ENCODE results near the gene PLAC8.
"Not testable (repeated sequence)": the region's sequence is repeated elsewhere in the genome, so short reads cannot be mapped to it uniquely, and the experiment has no call there.

PLAC8 gene

DNA sequence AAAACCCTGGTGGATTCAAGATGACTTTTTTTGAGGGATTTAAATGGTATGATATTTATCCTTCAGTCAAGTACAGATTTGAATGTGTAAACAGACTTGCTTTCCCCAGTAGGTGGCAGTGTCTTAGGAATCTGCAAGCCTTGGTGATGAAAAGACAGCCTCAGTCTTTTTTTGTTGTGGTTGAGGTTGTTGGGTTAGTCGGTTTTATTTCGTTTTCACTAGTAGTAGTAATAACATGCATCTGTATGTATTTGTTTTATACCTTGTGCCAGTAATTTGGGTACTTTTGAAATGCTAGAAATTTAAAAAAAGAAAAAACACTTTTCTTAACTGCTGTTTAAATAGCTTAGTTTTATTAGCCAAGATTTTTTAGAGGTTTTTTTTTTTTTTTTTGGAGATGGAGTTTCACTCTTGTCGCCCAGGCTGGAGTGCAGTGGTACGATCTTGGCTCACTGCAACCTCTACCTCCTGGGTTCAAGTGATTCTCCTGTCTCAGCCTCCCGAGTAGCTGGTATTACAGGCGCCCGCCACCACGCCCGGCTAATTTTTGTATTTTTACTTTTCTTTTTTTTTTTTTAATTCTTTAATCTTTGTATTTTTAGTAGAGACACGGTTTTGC, 40.3 kb downstream of the PLAC8 start:
- no peak overlapping the region for H3K4me3 ChIP-seq (replicated peaks in 1 of 2; ENCODE audit: low read depth in 2 of 2, low read length in 2 of 2)
- peak; percentile 92 to 93 for DNase-seq (ENCODE audit: low read depth in 2 of 2)
- peak; percentile 68 for TF ChIP-seq CTCF (IDR thresholded peaks at IDR 0.05; ENCODE audit: low read depth, low read length)

DNA sequence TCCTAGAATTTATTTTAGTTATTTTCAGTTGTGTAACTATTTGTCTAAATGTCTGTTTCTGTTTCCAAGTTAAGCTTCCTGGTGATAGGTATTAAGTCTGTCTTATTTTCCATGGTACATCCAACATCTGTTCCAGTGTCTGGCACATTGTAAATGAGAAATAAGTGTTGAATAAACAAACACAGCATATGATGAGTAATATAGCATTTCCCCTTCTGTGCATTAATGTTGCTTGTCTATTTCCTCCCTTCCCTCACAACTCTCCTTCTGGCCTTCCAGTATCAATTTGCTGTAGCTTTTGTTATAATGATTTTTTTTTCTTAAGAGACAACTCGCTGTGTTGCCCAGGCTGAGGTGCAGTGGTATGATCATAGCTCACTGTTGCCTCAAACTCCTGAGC, 43.4 kb downstream of the PLAC8 start:
- DNase-seq (ENCODE audit: low read depth in 2 of 2): peak; percentile 27 to 32
- TF ChIP-seq CTCF (IDR thresholded peaks at IDR 0.05; ENCODE audit: low read depth, low read length): no peak
- H3K4me3 ChIP-seq (replicated peaks in 1 of 2; ENCODE audit: low read depth in 2 of 2, low read length in 2 of 2): no peak overlapping the region

DNA sequence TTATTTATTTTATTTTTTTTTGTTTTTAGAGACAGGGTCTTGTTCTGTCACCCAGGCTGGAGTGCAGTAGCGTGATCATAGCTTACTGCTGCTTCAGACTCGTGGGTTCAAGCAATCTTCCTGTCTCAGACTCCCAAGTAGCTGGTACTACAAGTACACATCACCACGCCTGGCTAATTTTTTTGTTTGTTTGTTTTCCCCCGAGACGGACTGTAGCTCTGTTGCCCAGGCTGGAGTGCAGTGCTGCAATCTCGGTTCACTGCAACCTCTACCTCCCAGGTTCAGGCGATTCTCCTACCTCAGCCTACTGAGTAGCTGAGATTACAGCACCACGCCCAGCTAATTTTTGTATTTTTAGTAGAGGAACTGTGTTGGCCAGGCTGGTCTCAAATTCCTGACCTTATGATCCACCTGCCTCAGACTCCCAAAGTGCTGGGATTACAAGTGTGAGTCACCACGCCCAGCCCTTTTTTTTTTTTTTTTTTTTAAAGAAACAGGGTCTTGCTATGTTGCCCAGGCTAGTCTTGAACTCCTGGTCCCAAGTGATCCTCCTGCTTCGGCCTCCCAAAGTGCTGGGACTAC, 47.4 kb downstream of the PLAC8 start:
- DNase-seq (ENCODE audit: low read depth in 2 of 2): peak in 1 of 2 donors; percentile 4
- no peak for TF ChIP-seq CTCF (IDR thresholded peaks at IDR 0.05; ENCODE audit: low read depth, low read length)
- H3K4me3 ChIP-seq (replicated peaks in 1 of 2; ENCODE audit: low read depth in 2 of 2, low read length in 2 of 2): no peak overlapping the region

DNA sequence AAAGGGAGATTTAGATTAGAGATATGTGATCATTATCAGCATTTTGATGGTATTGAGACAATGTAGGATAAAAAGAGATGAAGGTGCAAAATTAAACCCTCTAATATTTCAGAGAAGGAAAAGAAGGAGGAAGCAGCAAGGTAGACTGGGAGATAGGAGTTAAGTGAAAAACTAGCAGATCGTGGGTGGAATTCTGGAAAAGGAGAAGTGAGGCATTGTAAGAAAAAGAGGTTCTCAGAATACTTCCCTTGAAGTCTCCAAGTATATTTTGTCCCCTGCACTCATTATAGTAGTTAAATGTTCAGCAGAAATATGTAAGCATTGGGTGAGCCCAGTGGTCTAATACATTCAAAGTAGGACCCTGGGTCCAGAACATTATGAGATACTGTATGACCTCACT, 49.3 kb downstream of the PLAC8 start:
- no peak overlapping the region for H3K4me3 ChIP-seq (replicated peaks in 1 of 2; ENCODE audit: low read depth in 2 of 2, low read length in 2 of 2)
- TF ChIP-seq CTCF (IDR thresholded peaks at IDR 0.05; ENCODE audit: low read depth, low read length): no peak
- DNase-seq (ENCODE audit: low read depth in 2 of 2): no peak

GRCh38 chr4:83062739-83063138, 51.8 kb downstream of the PLAC8 start:
- DNase-seq (ENCODE audit: low read depth in 2 of 2): no peak
- no peak overlapping the region for H3K4me3 ChIP-seq (replicated peaks in 1 of 2; ENCODE audit: low read depth in 2 of 2, low read length in 2 of 2)
- no peak for TF ChIP-seq CTCF (IDR thresholded peaks at IDR 0.05; ENCODE audit: low read depth, low read length)

DNA sequence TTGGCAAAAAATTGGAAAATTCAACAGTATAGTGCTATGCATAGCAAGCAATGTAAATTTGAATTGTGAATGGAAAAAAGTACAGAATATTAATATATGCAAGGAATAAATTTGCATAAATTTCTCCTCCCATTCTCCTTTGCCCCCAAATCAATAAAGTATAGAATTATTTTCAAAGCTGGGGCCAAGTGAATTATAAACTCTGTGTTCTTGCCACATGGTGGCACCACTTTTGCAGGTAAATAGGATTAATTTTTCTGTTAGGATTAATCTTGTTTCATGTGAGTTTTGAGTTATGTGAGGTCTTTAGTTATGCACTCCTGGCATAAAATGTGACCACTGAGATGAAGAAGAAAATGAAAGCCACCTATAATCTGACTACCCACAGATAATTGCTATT, 59.6 kb downstream of the PLAC8 start:
- no peak for TF ChIP-seq CTCF (IDR thresholded peaks at IDR 0.05; ENCODE audit: low read depth, low read length)
- H3K4me3 ChIP-seq (replicated peaks in 1 of 2; ENCODE audit: low read depth in 2 of 2, low read length in 2 of 2): no peak overlapping the region
- peak; percentile 35 to 51 for DNase-seq (ENCODE audit: low read depth in 2 of 2)

DNA sequence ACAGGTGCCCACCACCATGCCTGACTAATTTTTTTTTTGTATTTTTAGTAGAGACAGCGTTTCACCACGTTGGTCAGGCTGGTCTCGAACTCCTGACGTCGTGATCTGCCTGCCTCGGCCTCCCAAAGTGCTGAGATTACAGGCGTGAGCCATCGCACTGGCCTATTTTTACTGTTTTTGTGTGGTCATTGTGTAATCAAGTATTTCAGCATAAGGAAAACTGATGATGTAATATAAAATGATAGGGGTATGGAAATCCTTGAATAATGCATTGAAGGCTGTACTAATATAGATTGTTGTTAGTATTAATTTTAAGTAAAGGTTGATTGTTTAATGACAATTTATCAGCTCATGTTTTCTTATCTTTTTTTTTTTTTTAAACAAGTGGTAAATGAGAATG, 65.7 kb downstream of the PLAC8 start:
- H3K4me3 ChIP-seq (replicated peaks in 1 of 2; ENCODE audit: low read depth in 2 of 2, low read length in 2 of 2); DNase-seq (ENCODE audit: low read depth in 2 of 2): not testable (repeated sequence)
